Frontal cortex (tissue), 4 donors: Measurements from ENCODE around the gene PRRX2. TPM values are rescaled to one million over a fixed set of nuclear protein-coding genes. Genes with fewer than 3 reads are reported as not detected.
"Not testable (repeated sequence)": the region's sequence is repeated elsewhere in the genome, so short reads cannot be mapped to it uniquely, and the experiment has no call there.

ENCODE experiments used
- DNase-seq, 2 donors: peaks; one replicate each; pipeline ENCODE4 v3.0.0; 2012; ENCODE audit warnings: low spot score in 2 of 2
- FAIRE-seq: peaks from 2 replicates; lab custom pipeline; 2012; peaks lifted over from hg19 to GRCh38; lab: Jason Lieb, UNC
- total RNA-seq: library from RNA; depleted of rRNA; stranded (reverse); fragments of >200 nt; gene quantifications from one replicate; pipeline ENCODE4 v1.2.3, GENCODE V29; 2014
- donor health status: control.
- donor health status: control.
- donor health status: control.

The PRRX2 gene
- total RNA-seq, 1 donor from 2014 or later, result not detected

DNA sequence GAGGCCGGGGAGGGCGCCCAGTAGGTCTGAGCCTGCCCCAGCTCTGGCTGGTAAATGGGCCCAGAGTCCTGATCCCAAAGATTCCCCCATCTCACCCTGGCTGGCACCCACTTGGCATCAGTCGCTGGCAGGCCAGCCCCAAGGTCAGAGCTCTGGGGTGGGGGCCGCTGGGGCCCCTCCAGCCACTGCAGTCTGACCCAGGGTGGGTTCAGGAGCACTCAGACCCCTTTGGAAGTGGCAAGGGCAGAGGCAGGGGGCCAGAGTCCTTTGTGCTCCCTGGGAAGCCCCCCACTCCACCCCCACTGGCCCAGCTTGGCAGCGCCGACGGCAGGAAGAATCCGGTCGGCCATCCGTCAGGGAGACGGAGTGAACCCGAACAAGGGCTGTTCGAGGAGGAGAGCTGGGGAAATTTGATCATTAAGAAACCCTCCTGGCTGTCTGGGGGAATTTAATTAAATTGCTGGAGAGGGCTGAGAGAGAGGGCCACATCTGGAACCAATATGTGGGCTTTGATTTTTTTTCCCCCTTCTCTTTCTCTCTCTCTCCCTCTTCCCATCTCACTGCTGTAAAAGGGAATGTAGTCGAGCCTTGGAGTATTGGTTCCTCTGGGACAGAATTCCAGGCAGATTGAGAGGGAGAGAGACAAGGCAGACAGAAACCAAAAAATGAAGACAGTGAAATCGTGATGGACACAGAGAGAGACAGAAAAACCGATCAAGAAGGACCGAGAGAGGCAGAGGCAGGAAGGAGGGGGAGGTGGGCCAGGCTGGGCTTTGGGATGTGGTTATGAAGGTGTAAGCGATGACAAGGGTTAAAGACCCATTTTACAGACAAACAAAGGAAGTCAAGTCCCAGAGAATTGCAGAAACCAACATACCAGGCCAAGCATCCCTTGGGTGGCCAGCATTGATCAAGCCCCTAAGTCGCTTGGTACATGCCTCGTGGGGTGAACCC is 15.4 kb upstream of the PRRX2 start:
- DNase-seq, result no peak
- no peak for FAIRE-seq

DNA sequence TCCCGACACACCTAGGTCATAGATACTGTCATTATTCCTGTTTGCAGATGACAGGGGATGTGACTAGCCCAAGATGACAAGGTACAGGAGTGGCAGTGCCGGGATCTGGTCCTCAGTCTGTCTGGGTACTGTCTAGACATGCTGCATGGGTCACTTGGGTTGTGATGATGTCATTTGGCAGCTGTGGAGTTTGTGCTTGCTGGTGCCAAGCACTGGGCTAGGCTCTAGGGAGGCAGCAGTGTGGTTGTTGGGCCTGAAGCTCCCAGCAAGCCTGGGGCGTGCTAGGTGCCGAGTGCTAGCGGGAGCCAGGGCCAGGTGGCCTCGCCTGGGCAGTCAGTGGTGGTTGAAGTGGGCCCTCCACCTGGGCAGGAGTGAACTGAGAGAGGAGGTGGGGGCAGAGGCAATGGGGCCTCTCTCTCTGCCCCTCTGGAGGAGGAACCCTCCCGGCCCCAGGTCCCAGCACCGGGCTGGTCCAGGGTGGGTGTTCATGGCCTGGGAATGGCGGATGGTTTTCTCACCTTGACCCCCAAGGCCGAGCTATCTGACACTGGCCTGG is 14.7 kb upstream of the PRRX2 start:
- DNase-seq (no peak), FAIRE-seq (no peak)

DNA sequence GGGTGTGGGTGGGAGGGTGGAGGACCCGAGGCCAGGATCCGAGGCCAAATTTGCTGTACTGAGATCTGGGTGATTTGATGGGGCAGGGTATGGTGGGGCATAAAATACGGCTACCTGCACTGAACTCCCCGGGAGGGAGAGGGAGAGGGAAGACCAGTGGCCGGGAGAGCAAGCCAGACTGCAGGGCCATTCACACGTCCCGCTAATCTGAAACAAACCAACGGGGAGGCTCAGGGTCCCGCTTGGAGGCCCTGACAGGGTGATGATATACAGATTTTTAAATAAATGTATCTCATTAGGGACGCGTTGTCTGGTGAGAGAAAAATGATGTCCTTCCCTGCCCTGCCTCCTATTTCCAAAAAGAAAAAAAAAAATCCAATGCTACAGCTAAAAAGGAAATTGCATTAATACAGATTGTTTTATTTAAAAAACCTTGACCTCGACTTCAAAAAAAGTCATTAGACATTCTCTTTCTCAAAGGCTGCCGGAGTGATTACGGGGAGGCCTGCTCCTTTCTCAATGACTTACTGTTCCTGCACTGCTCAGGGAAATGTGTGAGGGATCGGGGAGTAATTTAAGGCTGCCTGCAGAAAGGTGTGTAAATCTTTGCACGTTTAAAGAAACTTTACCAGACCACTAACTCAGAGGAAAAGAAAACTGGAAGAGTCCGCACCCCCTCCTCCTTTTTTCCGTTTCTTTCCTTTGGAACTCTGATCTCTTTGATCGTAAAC is 11.5 kb upstream of the PRRX2 start:
- DNase-seq (no peak), FAIRE-seq (no peak)

DNA sequence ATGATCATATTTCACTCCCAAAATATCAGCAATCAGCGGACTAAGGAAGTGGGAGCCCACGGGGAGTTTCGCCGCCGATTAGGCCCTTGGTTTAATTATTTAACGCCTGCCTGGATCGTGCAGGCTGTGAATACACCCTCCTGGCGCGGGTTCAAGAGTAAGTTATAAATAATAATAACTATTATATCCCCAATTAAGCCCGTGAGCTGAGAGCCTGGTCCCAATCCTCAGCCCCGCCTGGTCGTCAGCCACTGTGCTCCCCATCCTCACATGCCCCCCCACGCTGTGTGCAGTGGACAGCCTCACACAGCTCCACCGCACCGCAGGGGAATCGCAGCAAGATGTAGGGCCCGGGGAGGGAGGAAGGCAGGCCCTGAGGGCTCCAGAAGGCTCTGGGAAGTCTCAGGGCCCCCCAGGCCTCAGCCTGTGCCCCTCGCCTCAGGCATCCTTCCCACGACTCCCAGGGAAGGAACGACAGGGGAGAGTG is 10.8 kb upstream of the PRRX2 start:
- no peak for DNase-seq
- no peak for FAIRE-seq

DNA sequence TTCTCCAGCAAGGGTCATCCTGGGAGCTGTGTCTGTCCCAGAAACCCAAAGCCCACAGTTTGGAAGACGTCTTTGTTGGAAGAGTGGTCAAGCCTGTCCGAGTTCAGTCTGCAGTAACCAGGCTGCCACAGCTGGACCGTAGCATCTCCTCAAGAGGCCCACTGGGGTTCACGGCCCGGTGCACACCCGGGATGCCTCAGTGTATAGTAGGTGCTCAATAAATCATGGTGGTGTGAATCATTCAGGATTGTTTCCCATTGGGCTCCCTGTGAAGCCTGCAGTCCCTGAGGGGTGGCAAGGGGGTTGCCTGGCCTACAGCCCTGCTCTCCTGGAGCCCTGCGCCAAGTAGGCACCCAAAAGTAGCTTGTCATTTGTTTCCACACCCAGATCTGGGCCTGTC is 10.3 kb upstream of the PRRX2 start:
- no peak for DNase-seq
- no peak for FAIRE-seq

DNA sequence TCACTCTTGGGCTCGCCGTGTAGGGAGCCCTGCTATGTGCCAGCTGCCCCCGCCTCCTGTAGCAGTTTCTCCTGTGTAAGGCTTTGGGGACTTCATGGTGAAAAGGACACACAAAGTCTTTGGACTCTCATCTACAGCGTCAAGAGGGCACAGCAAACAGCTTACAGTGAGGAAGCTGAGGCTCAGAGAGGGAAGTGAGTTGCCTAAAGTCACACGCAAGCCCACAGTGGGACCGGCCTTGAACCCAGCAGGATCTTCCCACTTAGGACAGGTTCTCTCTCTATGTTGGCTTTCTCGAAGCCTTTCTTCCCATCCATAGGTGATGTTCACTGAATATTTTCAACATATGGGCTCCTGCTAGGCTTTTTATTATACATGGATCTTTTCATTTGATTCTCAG is 9.8 kb upstream of the PRRX2 start:
- FAIRE-seq (no peak), DNase-seq (no peak)

DNA sequence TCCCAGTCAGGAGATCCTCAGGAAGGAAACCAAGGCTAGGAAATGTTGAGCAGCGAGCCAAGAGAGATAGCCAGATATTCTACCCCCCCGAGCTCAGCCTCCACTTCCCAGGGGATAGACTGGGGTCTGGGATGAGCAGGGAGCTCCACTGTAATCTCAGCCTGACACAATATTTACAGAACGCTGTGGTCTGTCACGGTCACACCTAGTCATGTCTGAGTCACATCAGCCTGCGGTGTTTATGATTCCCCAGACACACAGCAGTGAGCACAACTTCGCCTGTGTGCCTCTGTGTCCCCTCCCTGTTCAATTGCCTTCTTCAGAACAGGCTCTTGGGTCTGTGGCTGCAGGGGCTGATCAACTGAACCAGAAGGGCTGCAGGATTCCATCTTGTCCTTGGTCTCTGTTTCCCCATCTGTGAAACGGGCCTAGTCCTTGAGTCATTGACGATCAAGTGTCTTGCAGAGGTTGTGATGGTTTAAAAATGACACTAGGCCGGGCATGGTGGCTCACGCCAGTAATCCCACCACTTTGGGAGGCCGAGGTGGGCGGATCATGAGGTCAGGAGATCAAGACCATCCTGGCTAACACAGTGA is 8.6 kb upstream of the PRRX2 start:
- no peak for FAIRE-seq

DNA sequence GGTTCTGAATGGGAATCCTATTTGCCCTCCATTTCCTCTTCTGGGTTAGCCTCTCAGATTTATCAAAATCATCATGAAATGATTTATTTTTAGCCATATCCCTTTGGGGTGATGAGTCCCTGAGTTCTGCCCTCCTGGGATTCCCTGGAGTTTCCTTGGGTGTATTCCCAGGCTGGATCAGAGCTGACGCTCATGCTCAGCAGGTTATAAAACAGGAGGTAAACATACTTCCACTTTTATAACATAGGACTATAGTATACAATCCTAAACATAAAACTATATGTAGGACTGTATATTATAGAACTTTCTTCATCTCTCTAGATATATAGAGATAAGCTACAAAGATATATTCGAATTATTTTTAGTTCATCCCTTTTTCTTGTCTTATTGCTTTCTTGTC is 4.4 kb upstream of the PRRX2 start:
- DNase-seq (no peak), FAIRE-seq (no peak)

More for the DNA sequence above, 8.6 kb upstream of the PRRX2 start:
- DNase-seq, result no peak

DNA sequence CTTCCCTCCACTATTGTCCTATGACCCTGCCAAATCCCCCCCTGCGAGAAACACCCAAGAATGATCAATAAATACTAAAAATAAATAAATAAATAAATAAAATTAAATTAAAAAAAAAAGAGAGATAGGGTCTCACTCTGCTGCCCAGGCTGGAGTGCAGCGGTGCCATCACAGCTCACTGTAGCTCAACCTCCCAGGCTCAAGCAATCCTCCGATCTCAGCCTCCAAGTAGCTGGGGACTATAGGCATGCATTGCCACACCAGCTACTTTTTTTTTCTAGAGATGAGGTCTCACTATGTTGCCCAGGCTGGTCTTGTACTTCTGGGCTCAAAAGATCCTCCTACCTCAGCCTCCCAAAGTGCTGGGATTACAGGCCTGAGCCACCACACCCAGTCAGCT is 3.2 kb upstream of the PRRX2 start:
- not testable (repeated sequence) for FAIRE-seq, DNase-seq

DNA sequence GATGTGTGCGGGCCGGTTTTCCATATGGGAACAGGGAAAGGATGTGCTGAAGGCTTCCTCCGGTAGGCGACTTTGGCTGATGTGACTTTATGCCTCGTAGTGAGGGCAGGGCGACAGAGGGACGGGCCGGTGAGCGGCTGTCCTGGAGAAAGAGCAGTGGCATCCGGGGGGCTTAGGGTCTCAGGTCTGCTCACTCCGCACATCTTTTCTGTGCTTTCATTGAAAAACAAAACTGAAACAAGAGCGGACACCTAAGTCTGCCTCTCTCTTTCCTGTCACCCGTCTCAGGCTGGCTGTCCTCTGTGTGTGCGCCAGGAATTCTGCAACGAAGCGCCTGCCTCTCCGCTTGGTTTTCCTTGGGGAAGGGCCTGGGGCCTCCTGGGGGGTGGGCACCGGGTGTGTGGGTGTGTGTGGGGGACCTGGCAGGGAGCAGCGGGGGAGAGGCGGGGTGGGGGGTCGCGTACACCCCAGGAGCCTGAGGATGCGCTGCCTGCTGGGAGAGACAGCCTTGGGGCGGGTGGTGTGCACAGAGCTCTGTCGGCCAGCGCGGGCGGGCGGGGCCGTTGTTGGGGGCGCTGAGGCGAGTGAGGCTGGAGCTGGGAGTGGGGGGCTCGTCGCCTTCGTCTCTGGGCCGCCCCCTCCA is 580 bp upstream of the PRRX2 start:
- no peak for FAIRE-seq

DNA sequence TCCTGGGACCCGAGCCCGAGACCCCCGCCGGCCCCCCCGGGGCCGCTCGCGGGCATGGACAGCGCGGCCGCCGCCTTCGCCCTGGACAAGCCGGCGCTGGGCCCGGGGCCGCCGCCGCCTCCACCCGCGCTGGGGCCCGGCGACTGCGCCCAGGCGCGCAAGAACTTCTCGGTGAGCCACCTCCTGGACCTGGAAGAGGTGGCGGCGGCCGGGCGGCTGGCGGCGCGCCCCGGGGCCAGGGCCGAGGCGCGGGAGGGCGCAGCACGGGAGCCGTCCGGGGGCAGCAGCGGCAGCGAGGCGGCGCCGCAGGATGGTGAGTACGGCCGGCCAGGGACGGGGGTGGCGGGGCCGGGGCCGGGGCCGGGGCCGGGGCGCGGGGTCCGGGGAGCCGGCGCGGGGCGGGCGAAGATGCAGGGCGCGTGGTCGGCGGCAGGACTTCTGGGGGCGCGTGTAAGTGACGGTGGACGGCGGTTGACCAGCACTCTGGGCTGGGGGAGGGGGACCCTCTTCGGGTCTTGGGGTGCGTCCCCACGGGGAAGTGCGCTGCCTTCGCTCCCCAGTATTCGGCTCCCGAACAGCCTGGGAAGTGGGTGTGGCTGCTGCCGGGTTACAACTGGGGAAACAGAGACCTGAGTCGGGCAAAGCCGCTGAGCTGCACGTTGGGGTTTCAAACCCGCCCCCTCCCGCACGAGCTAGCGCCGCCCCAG is 520 bp downstream of the PRRX2 start:
- DNase-seq, result no peak
- no peak for FAIRE-seq

More for the DNA sequence above, 580 bp upstream of the PRRX2 start:
- no peak for DNase-seq

DNA sequence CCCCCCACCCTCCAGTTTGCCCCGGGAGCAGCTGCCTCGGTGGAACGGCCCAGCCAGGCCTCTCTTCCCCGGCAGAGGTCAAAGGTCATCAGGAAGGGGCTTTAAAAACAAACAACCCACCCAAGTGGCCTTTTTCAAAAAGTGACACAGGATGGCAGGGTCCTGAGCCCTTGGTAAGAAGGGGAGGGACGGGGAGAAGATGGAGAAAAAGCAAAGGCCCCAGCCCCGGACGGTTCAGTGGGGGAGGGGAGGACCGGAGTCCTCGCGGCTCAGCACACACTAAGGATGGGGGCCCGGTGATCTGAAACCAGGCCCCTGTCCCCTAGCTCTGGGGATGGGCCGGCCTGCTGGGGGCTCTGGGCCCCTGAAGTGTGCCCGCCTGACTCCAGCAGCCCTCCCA is 1.1 kb downstream of the PRRX2 start:
- no peak for DNase-seq
- no peak for FAIRE-seq

DNA sequence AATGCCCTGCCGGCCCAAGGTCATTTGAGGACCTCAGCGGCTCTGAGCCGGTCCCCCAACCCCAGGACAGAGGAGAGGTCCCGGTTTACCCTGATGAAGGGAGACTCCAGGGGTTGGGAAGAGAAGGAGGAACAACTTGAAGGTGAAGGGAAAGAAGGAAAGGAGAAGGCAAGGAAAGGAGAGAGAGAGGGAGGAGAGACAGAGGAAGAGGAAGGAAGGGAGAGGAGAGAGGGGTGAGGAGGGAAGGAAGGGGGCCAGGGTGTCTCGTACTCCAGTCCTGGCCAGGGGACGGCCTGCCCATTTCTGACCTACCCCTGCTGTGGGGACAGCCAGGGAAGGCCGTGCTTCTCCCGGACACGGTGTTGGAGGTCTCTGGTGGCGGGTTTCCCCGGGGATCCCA is 1.9 kb downstream of the PRRX2 start:
- no peak for DNase-seq
- FAIRE-seq, result no peak

DNA sequence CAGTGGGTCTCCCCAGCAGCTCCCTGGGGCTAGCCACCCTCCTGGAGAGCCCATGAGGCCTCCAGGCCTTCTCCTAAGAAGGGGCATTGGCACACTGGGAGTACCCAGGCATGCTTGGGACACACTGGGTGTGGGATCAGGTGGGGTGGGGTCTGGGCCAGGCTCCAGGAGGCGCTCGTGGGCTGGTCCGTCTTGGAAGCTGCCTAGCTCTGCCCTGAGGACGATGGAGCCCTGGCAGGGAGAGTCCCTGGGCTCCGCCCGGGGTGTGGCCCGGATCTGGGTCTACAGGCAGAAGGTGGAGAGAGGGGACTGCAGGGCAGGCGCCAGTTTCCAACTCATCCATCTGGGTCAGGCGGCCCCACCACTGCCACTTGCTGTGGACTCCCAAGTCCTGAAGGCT is 2.4 kb downstream of the PRRX2 start:
- FAIRE-seq (no peak), DNase-seq (no peak)

DNA sequence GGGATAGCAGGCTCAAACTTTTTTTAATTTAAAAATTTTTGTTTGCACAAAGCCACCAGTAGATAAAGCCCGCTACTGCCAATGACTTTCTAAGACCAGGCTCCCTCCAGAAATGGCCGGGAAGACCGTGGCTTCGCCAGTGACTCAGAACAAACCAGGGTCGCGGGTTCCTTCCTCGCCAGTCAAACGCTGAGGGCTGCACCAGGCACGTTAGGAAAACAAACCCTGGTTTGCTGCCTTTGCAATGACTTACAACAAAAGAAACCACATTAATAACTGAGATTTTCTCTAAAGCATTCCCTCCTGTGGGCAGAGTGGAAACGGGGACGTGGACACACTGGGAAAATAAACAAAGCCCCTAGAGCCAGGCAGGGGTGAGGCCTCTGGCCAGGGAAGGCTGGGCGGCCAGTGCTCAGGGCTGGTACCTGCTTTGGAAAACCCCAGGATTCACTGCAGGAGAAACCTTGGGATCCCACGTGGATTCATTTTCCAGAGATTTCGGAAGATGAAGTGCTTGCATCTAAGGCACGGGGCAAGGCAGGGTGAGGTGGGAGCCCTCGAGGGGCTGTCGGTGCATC is 3.8 kb downstream of the PRRX2 start:
- DNase-seq (no peak), FAIRE-seq (no peak)

DNA sequence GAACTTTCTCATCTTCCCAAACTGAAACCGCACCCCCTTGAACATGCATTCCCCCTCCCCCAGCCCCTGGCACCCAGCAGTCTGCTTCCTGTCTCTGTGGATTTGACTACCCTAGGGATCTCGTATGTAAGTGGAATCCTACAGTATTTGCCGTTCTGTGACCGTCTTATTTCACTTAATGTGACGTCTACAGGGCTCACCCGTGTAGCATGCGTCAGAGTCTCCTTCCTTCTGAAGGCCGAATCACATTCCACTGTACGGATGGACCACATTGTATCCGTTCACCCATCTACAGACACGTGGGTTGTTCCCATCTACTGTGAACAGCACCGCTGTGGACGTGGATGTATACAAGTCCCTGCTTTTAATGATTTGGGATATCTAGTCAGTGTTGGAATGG is 4.5 kb downstream of the PRRX2 start:
- FAIRE-seq (no peak), DNase-seq (no peak)

DNA sequence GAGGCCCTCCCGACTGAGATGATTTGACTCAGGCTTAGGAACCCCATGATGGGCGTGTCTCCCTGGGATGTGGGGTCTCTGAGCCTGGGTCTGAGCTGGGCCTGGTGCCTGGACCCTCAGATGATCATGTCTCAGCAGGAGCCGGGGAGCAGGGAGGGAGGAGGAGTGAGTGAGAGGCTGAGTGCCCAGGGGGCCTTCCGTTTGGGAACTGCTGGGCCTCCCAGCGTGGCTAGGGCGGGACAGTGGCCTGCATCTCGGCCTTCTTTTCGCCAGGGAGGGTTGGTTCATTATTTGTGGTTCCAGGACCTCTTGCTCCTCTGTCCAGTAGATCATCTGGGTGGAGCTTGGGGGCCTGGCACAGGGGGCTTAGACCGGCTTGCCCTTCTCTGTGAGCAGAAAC is 5.6 kb downstream of the PRRX2 start:
- FAIRE-seq (no peak), DNase-seq (no peak)

DNA sequence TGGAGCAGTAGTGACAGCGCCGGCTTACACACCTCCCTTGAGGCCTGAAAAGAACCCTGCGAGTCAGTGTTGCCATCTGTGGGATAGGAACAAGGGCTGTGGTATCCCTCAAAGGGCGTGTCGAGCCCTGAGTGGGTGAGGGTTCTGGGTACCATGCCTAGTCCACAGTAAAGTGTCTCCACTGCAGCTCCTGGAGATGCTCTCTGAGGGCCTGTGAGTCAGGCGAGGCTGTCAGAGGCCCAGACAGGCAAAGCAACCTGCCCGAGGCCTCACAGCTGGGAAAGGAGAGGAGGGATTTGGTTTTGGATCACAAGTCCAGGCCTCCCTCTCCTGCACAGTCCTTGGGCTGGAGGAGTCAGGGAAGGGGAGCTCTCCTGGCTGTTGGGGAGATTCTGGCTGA is 6.1 kb downstream of the PRRX2 start:
- FAIRE-seq, result no peak
- DNase-seq, result no peak

DNA sequence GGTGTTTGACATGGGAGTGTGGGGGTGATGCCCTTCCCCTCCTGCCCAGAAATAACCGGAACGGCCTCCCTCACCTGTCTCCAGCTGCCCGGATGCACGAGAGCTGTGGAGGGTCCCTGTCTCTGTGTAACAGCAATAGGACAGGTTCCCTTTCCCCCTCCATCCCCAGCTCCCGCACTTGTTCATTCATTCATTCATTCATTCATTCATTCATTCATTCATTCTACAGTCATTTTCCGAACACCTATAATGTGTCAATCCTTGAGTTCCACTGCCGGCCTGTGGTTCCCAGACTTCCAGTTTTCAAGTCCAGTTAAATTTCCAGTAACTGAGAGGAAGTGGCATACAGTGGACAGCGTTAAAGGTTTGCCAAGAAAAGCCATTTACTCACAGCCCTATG is 7.3 kb downstream of the PRRX2 start:
- no peak for FAIRE-seq
- no peak for DNase-seq
